Breast epithelium (tissue), 4 donors: ENCODE measurements around the gene CACNA1B. TPM values are rescaled to one million over a fixed set of nuclear protein-coding genes. Genes with fewer than 3 reads are reported as not detected.

ENCODE experiments used
- DNase-seq, 2 donors: peaks; one replicate each; pipeline ENCODE4 v3.0.0-alpha.2; 2019; ENCODE audit warnings: low spot score in 2 of 2
- H3K27ac ChIP-seq, 2 donors: fragments of 200-600 bp; sonication (generic) in 1 of 2; one replicate each; pipeline ENCODE4 v1.5.1; 2016 to 2019; ENCODE audit warnings: mild to moderate bottlenecking in 1 of 2
- H3K27me3 ChIP-seq, 2 donors: fragments of 200-600 bp; sonication (generic) in 1 of 2; one replicate each; pipeline versions ENCODE4 v1.5.1 to v1.6.0; 2017 to 2019; ENCODE audit warnings: control low read depth in 1 of 2, mild to moderate bottlenecking in 1 of 2
- H3K36me3 ChIP-seq: fragments of 200-600 bp; one replicate; pipeline ENCODE4 v1.5.1; 2019
- H3K4me1 ChIP-seq, 2 donors: fragments of 200-600 bp; sonication (generic); one replicate each; pipeline ENCODE4 v1.5.1; 2016 to 2019; ENCODE audit warnings: control low read depth in 1 of 2
- H3K4me3 ChIP-seq, 3 donors: fragments of 200-600 bp; sonication (generic); 1 replicate in 2 of 3; 2 replicates in 1 of 3; pipeline ENCODE4 v1.5.1; 2016 to 2019; ENCODE audit warnings: mild to moderate bottlenecking in 3 of 3, moderate library complexity in 2 of 3
- H3K9me3 ChIP-seq, 2 donors: fragments of 200-600 bp; sonication (generic) in 1 of 2; one replicate each; pipeline ENCODE4 v1.5.1; 2016 to 2019; ENCODE audit warnings: control low read depth in 1 of 2
- POLR2A ChIP-seq: fragments of 450-650 bp; IDR thresholded peaks from one replicate; pipeline ENCODE4 v1.6.1; 2016; ENCODE audit warnings: antibody characterized with exemption, mild to moderate bottlenecking, moderate library complexity
- POLR2AphosphoS5 ChIP-seq, 3 donors: sonication (generic); formaldehyde crosslinking; IDR thresholded peaks; one replicate each; pipeline ENCODE4 v1.6.1; 2017; ENCODE audit warnings: antibody characterized with exemption in 3 of 3
- intact Hi-C: fragments of 100-400 bp; cut with DNase I; formaldehyde crosslinking; loops from one replicate; pipeline ENCODE4 v1.15.1; 2023; ENCODE audit warnings: low total_unique reads
- total RNA-seq, 3 donors: library from RNA; depleted of rRNA; stranded (reverse); fragments of >200 nt; gene quantifications; one replicate each; pipeline ENCODE4 v1.1.0, GENCODE V29; 2016
- TF ChIP-seq, protein P1 (sequence below), 3 donors: fragments of 450-650 bp; IDR thresholded peaks; one replicate each; pipeline ENCODE4 v1.5.1; 2016 to 2017; ENCODE audit warnings: antibody characterized with exemption in 3 of 3, mild to moderate bottlenecking in 3 of 3, moderate library complexity in 3 of 3

The CACNA1B gene
- total RNA-seq, 3 donors from 2014 or later = under 0.01 TPM; not detected in 2

DNA sequence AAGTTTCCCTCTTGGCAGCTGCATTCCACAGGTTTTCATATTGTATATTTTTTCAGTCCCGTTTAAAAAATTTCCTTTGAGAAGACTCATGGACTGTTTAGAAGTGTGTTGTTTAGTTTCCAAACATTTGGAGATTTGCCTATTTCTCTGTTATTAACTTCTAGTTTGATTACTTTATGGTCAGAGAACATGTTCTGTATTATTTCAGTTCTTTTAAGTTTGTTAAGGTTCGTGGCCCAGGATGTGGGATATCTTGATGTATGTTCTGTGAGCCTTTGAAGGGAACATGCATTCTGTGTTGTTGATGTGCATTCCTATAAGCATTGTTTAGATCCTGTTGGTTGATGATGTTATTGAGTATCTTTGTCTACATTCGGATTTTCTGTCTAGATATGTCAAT, 153.6 kb downstream of the CACNA1B start:
- no peak overlapping the region for H3K27ac ChIP-seq
- H3K36me3 ChIP-seq = no peaks in the 10 kb centered on the region
- H3K4me1 ChIP-seq = no peaks in the 10 kb centered on the region
- peaks cover 0 to 12% of the 10 kb centered on the region in 2 donors for H3K27me3 ChIP-seq
- peaks cover 0 to 10% of the 10 kb centered on the region in 2 donors for H3K9me3 ChIP-seq
- intact Hi-C loops = no loop called here
- DNase-seq = no peak
- H3K4me3 ChIP-seq = no peak overlapping the region
- TF ChIP-seq POLR2AphosphoS5 (IDR thresholded peaks at IDR 0.05) (no peak), POLR2A (no peak)
- TF ChIP-seq, protein P1, sequence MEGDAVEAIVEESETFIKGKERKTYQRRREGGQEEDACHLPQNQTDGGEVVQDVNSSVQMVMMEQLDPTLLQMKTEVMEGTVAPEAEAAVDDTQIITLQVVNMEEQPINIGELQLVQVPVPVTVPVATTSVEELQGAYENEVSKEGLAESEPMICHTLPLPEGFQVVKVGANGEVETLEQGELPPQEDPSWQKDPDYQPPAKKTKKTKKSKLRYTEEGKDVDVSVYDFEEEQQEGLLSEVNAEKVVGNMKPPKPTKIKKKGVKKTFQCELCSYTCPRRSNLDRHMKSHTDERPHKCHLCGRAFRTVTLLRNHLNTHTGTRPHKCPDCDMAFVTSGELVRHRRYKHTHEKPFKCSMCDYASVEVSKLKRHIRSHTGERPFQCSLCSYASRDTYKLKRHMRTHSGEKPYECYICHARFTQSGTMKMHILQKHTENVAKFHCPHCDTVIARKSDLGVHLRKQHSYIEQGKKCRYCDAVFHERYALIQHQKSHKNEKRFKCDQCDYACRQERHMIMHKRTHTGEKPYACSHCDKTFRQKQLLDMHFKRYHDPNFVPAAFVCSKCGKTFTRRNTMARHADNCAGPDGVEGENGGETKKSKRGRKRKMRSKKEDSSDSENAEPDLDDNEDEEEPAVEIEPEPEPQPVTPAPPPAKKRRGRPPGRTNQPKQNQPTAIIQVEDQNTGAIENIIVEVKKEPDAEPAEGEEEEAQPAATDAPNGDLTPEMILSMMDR (IDR thresholded peaks at IDR 0.05) = no peak

DNA sequence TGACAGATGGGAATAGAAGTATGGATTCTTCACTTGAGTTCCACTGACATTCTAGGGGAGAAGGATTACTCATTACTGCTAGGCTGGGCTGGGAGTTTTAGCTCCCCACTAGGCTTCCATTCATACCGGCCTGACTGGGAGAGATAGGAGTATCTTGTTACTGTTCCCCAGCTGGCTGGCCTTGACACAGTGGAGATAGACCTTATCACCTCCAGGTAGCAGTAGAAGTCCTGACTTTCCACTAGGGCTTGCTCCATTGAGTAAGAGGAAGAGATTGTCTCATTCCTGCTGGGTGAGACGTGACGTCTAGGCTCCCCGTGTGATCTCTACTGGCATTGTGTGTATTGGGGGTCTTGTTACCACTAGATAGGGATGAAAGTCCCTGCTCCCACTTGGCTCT, 156.4 kb downstream of the CACNA1B start:
- H3K27me3 ChIP-seq = peaks cover 0 to 12% of the 10 kb centered on the region in 2 donors
- TF ChIP-seq POLR2A (no peak), POLR2AphosphoS5 (IDR thresholded peaks at IDR 0.05) (no peak)
- TF ChIP-seq, protein P1 (IDR thresholded peaks at IDR 0.05) = no peak
- intact Hi-C loops = no loop called here
- no peaks in the 10 kb centered on the region for H3K36me3 ChIP-seq
- H3K4me3 ChIP-seq = no peak overlapping the region
- no peaks in the 10 kb centered on the region for H3K4me1 ChIP-seq
- H3K27ac ChIP-seq = no peak overlapping the region
- DNase-seq = peak in 1 of 2 donors; percentile 3
- H3K9me3 ChIP-seq = peaks cover 0 to 10% of the 10 kb centered on the region in 2 donors

DNA sequence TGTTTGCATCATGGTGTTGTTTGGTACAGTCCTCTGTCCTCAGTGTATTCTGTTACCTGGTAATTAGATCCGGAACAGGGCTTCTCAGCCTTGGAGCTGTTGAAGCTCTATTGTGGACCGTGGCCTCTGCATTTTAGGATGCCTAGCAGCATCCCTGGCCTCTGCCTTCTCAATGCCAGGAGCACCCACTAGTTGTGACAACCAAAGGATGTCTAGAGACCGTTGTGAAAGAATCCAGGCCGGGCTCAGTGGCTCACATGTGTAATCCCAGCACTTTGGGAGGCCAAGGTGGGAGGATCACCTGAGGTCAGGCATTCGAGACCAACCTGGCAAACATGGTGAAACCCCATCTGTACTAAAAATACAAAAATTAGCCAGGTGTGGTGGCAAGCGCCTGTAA, 159.6 kb downstream of the CACNA1B start:
- Histone ChIP-seq H3K9me3 (peaks cover 0 to 6% of the 10 kb centered on the region in 2 donors), H3K36me3 (no peaks in the 10 kb centered on the region), H3K27ac (no peak overlapping the region), H3K4me1 (no peaks in the 10 kb centered on the region), H3K27me3 (peaks cover 0 to 8% of the 10 kb centered on the region in 2 donors), H3K4me3 (no peak overlapping the region)
- intact Hi-C loops = no loop called here
- TF ChIP-seq, protein P1 (IDR thresholded peaks at IDR 0.05) = no peak
- TF ChIP-seq POLR2AphosphoS5 (IDR thresholded peaks at IDR 0.05) = no peak
- TF ChIP-seq POLR2A = no peak
- peak in 1 of 2 donors; percentile 10 for DNase-seq

DNA sequence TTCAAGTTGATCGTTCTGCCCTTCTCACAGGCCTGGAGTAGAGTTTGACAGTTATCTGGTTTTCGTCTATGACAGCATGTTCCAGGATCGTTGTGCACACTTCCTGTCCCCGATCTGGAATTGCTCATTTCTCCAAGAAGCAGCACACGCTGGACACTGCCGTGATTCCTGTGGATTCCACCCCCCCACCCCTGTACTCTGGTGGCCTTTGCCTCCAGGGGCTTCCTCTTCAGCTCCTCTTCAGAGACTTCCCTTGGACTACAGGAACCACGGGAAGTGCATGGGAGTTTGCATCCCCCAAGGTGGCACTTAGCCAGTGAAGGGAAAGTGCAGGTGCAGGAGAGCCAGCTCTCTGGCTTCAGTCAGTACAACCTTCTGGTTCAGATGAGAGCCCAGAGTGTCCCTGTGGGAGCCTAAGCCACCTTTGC, 160.7 kb downstream of the CACNA1B start:
- TF ChIP-seq, protein P1 (IDR thresholded peaks at IDR 0.05) = no peak
- no peak for TF ChIP-seq POLR2AphosphoS5 (IDR thresholded peaks at IDR 0.05)
- no peak overlapping the region for H3K27ac ChIP-seq
- no peaks in the 10 kb centered on the region for H3K4me1 ChIP-seq
- H3K4me3 ChIP-seq = no peak overlapping the region
- H3K27me3 ChIP-seq = peaks cover 0 to 7% of the 10 kb centered on the region in 2 donors
- H3K36me3 ChIP-seq = no peaks in the 10 kb centered on the region
- intact Hi-C loops = no loop called here
- H3K9me3 ChIP-seq = no peaks in the 10 kb centered on the region
- DNase-seq = peak; percentile 2 to 31

DNA sequence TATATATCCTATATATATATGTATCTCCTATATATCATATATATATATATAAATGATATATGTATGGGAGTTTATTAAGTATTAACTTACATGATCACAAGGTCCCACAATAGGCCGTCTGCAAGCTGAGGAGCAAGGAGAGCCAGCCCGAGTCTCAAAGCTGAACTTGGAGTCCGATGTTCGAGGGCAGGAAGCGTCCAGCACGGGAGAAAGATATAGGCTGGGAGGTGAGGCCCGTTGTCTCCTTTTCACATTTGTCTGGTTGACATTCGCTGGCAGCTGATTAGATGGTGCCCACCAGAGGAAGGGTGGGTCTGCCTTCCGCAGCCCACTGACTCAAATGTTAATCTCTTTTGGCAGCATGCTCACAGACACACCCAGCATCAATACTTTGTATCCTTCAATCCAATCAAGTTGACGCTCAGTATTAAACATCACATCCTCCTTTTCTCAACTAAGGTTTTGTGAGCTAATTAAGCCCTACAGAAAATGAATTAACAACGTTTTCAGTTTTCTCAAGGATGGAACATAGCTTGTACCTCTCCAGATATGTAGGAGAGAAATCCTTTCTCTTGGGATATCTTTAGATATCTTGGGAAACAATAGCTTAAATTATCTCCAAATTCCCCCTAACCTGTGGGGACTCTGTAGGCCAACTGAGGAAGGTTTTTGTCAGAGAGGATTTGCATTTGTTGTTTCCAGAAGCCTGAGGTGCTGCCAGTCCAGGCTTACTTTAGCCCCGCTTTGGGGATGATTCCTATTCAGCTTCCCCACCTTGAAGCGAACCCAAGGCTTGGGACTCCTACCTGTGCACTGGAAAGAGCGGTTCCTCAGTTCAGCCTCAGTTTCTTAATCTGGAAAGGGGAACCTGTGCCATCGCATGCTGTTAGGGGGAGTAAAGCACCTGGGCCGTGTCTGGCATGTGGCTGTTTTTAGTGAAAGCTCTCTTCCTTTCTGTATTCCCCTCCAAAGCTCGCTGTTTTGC, 163.2 kb downstream of the CACNA1B start:
- TF ChIP-seq, protein P1 (IDR thresholded peaks at IDR 0.05) = no peak
- TF ChIP-seq POLR2AphosphoS5 (IDR thresholded peaks at IDR 0.05) (no peak), POLR2A (no peak)
- intact Hi-C loops = no loop called here
- DNase-seq = peak; percentile 7 to 12

More for the DNA sequence above, 163.2 kb downstream of the CACNA1B start:
- no peaks in the 10 kb centered on the region for H3K27me3 ChIP-seq
- no peaks in the 10 kb centered on the region for H3K4me1 ChIP-seq
- no peaks in the 10 kb centered on the region for H3K9me3 ChIP-seq
- no peak overlapping the region for H3K4me3 ChIP-seq
- H3K36me3 ChIP-seq = no peaks in the 10 kb centered on the region
- H3K27ac ChIP-seq = no peak overlapping the region
